ENCODE data around the gene MYO18A.

- TF ChIP-seq CBX5 (IDR thresholded peaks at IDR 0.05; ENCODE audit: low read depth) (no peak), BHLHE40 (IDR thresholded peaks at IDR 0.05; ENCODE audit: borderline replicate concordance in 1 of 2, low read depth in 2 of 2, low read length in 1 of 2) (no peak), JUNB (IDR thresholded peaks at IDR 0.05) (no peak), SRF (IDR thresholded peaks at IDR 0.05; ENCODE audit: low read depth in 2 of 2, low read length in 2 of 2) (no peak), CTCF (IDR thresholded peaks at IDR 0.05 in 2 of 3, conservative IDR thresholded peaks at IDR 0.05 in 1 of 3; ENCODE audit: control insufficient read depth in 2 of 3, extremely low read depth in 1 of 3, insufficient read depth in 1 of 3, low read depth in 3 of 3, low read length in 3 of 3) (no peak), TAF1 (IDR thresholded peaks at IDR 0.05; ENCODE audit: borderline replicate concordance, low read depth, low read length) (no peak), REST (IDR thresholded peaks at IDR 0.05; ENCODE audit: low read depth, low read length) (no peak), POLR2A (IDR thresholded peaks at IDR 0.05; ENCODE audit: low read depth, low read length) (no peak), MLLT1 (IDR thresholded peaks at IDR 0.05) (no peak), KAT2A (conservative IDR thresholded peaks at IDR 0.05; ENCODE audit: control insufficient read depth, low read depth, low read length) (no peak), EZH2 (IDR thresholded peaks at IDR 0.05; ENCODE audit: borderline replicate concordance, control insufficient read depth, low read depth, low read length) (no peak), SIX5 (IDR thresholded peaks at IDR 0.05; ENCODE audit: low read depth, low read length, severe bottlenecking) (no peak)
Observed at GRCh38 chr17:29133121-29133713, 47.0 kb downstream of the MYO18A start.

Data from GM12878 (cell line).